Measurements from ENCODE around the gene TNFAIP8L1.

Gene TNFAIP8L1

DNA sequence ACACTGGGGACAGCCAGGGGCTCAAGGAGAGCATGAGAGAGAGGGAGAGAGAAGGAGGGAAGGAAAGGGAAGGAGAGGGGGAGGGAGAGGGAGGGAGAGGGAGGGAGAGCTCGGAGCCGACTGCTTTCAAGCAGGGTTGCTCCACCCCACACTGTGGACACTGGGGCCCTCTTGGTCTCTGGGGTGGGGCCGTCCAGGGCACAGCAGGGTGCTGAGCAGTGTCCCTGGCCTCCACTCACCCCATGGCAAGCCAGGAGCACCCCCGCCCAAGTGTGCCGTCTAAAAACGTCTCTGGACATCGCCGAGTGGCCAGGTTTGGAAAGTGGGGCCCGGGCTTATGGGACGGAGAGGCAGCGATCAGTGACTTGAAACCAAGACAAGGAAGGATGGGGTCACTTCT is 63.4 kb downstream of the TNFAIP8L1 start:
- no peak for DNase-seq (ENCODE audit: low spot score)

DNA sequence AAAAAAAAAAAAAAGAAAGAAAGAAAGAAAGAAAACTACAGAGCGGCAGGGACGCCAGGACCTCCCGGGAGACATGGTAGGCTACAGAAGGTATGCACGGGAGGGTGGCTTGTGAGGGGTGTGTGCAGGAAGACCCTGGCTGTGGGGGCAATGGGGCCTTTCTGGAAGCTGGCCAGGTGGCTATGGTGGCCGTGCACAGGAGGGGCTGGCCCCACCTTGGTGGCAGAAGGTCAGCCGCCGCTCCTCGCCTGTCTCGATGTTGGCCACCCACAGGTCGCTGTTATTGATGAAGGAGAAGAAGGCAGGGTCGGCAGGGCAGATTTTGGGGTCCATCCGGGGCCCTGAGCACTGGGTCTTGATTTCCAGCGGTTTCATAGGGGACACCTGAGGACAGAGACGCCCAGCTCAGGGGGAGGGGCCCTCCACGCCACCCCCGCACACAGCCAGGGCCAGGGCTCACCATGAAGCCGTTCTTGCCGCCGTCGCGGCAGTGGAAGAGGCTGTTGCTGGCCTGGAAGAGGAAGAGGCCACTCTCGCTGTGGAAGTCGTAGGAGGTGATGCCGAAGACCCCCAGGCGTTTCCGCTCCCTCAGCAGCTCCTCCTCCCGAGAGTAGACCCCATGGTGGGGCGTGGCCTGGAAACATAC is 64.5 kb downstream of the TNFAIP8L1 start:
- no peak for DNase-seq (ENCODE audit: low spot score)

DNA sequence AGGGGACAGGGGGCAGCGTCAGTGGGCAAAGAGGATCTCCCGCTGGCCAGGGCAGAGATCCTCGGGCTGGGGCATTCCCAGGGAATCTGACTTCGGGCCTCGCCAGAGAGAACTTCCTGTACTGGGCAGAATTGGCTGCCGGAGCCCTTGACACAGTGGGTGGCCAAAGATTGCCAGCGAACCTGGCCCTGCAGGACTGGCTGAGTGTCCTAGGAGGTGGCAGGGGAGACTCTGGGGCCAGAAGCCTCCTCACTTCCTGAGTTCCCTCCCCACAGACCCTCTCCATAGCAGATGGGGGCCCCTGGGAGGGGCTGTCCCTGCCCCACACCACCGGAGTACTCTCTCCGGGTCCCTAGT is 65.0 kb downstream of the TNFAIP8L1 start:
- DNase-seq (ENCODE audit: low spot score), result no peak
